HepG2 (cell line): ENCODE measurements around the gene ELF2. TPM values are rescaled to one million over a fixed set of nuclear protein-coding genes. Genes with fewer than 3 reads are reported as not detected.

ENCODE experiments used
- AHR ChIP-seq: IDR thresholded peaks from 2 replicates; pipeline ENCODE4 v1.6.1; 2018; ENCODE audit warnings: missing genetic modification reagents, missing compliant biosample characterization
- AKNA ChIP-seq: sonication (generic); formaldehyde crosslinking; IDR thresholded peaks from 2 replicates; pipeline ENCODE4 v1.4.0; 2020; ENCODE audit warnings: missing genetic modification reagents, borderline replicate concordance
- DPF2 ChIP-seq: sonication (generic); formaldehyde crosslinking; IDR thresholded peaks from 2 replicates; pipeline ENCODE4 v1.4.0; 2020; ENCODE audit warnings: mild to moderate bottlenecking, low read depth, missing genetic modification reagents, borderline replicate concordance
- FOXA1 ChIP-seq, 2 experiments: fragments of 450-650 bp in 1 of 2; sonication (generic) in 1 of 2; formaldehyde crosslinking in 1 of 2; IDR thresholded peaks; 2 replicates each; pipeline versions ENCODE4 v1.4.0 to v1.6.1; 2016 to 2020; ENCODE audit warnings: missing genetic modification reagents in 1 of 2
- HNF1B ChIP-seq: sonication (generic); formaldehyde crosslinking; IDR thresholded peaks from 2 replicates; pipeline ENCODE4 v1.5.1; 2020; ENCODE audit warnings: mild to moderate bottlenecking, moderate library complexity, missing genetic modification reagents
- KDM6A ChIP-seq: IDR thresholded peaks from 2 replicates; pipeline ENCODE4 v1.6.1; 2016; ENCODE audit warnings: low read depth
- KLF16 ChIP-seq, 2 experiments: sonication (generic) in 1 of 2; formaldehyde crosslinking in 1 of 2; IDR thresholded peaks; 2 replicates each; pipeline versions ENCODE4 v1.6.1 to v1.8.0; 2016 to 2023; ENCODE audit warnings: missing genetic modification reagents in 2 of 2, missing compliant biosample characterization in 1 of 2
- NCOA5 ChIP-seq: sonication (generic); formaldehyde crosslinking; IDR thresholded peaks from 2 replicates; pipeline ENCODE4 v1.4.0; 2020; ENCODE audit warnings: missing genetic modification reagents
- PLSCR1 ChIP-seq: sonication (generic); formaldehyde crosslinking; IDR thresholded peaks from 2 replicates; pipeline ENCODE4 v1.5.0; 2020; ENCODE audit warnings: missing genetic modification reagents, mild to moderate bottlenecking, borderline replicate concordance
- RCOR2 ChIP-seq: IDR thresholded peaks from 2 replicates; pipeline ENCODE4 v1.6.1; 2016; ENCODE audit warnings: missing biosample characterization, missing genetic modification reagents
- SALL1 ChIP-seq: sonication (generic); formaldehyde crosslinking; IDR thresholded peaks from 2 replicates; pipeline ENCODE4 v1.8.0; 2022; ENCODE audit warnings: mild to moderate bottlenecking, missing genetic modification reagents
- SYNCRIP ChIP-seq: fragments of 200-400 bp; formaldehyde crosslinking; IDR thresholded peaks from 2 replicates; pipeline ENCODE4 v1.6.1; 2018; ENCODE audit warnings: mild to moderate bottlenecking, low read depth, low read length; ENCODE audit not compliant: insufficient read depth
- TP53 ChIP-seq: sonication (generic); formaldehyde crosslinking; conservative IDR thresholded peaks from 2 replicates; pipeline ENCODE4 v1.4.0; 2020; ENCODE audit warnings: missing genetic modification reagents
- ZBTB20 ChIP-seq: sonication (generic); formaldehyde crosslinking; IDR thresholded peaks from 2 replicates; pipeline ENCODE4 v1.8.1; 2023; ENCODE audit warnings: missing genetic modification reagents, low read depth, mild to moderate bottlenecking, borderline replicate concordance
- ZNF260 ChIP-seq: sonication (generic); formaldehyde crosslinking; IDR thresholded peaks from 2 replicates; pipeline ENCODE4 v1.4.0; 2020; ENCODE audit warnings: missing genetic modification reagents, low read depth, mild to moderate bottlenecking, borderline replicate concordance
- ZNF441 ChIP-seq: sonication (generic); formaldehyde crosslinking; IDR thresholded peaks from 2 replicates; pipeline ENCODE4 v1.7.0; 2021; ENCODE audit warnings: missing genetic modification reagents, borderline replicate concordance
- ZNF460 ChIP-seq: sonication (generic); formaldehyde crosslinking; IDR thresholded peaks from 2 replicates; pipeline ENCODE4 v1.5.1; 2020; ENCODE audit warnings: missing genetic modification reagents, mild to moderate bottlenecking, borderline replicate concordance
- ZNF570 ChIP-seq: sonication (generic); formaldehyde crosslinking; IDR thresholded peaks from 2 replicates; pipeline ENCODE4 v1.4.0; 2020; ENCODE audit warnings: mild to moderate bottlenecking, missing genetic modification reagents, borderline replicate concordance
- ZNF580 ChIP-seq: IDR thresholded peaks from 2 replicates; pipeline ENCODE4 v1.6.1; 2016; ENCODE audit warnings: low read depth, borderline replicate concordance
- ZNF678 ChIP-seq: sonication (generic); formaldehyde crosslinking; IDR thresholded peaks from 2 replicates; pipeline ENCODE4 v1.4.0; 2020; ENCODE audit warnings: mild to moderate bottlenecking, missing genetic modification reagents
- ZSCAN9 ChIP-seq: IDR thresholded peaks from 2 replicates; pipeline ENCODE4 v1.6.1; 2016; ENCODE audit warnings: borderline replicate concordance
- polyA plus RNA-seq, 8 experiments: library from polyadenylated mRNA; depleted of rRNA in 3 of 8; stranded (reverse) in 7 of 8; unstranded in 1 of 8; fragments of >200 nt; fragmentation: Illumina TruSeq in 4 of 8; extraction: Trizol in 4 of 8; gene quantifications; 2 replicates each; pipeline versions ENCODE4 v1.2.1 to v1.2.3, GENCODE V29; 2011 to 2016; ENCODE audit warnings: low read depth in 4 of 8, missing spikeins in 1 of 8, mixed read lengths in 1 of 8; ENCODE audit not compliant: insufficient read depth in 1 of 8
- total RNA-seq, 5 experiments: library from RNA; depleted of rRNA; stranded (reverse); fragments of >200 nt; fragmentation: Illumina TruSeq; extraction: Trizol; gene quantifications; 2 replicates each; pipeline ENCODE4 v1.2.3, GENCODE V29; 2016; ENCODE audit warnings: low read depth in 1 of 5
- TF ChIP-seq, protein P1 (sequence below): sonication (generic); formaldehyde crosslinking; IDR thresholded peaks from 2 replicates; pipeline ENCODE4 v1.8.1; 2023; ENCODE audit warnings: mild to moderate bottlenecking, missing genetic modification reagents, borderline replicate concordance

The ELF2 gene
- total and polyA plus RNA-seq, 2 of the 13 experiments (the other 11 are each of a cell fraction or from before 2014, with no cell fraction given): 28.6 to 35.4 TPM

GRCh38 chr4:139177869-139178619 lies 1.0 kb upstream of the ELF2 start (continued):
- TF ChIP-seq PLSCR1 (CRISPR knock-in tag) (no peak), ZNF260 (CRISPR knock-in tag) (no peak), ZNF678 (CRISPR knock-in tag) (no peak), HNF1B (CRISPR knock-in tag) (no peak), RCOR2 (CRISPR knock-in tag) (no peak), ZBTB20 (CRISPR knock-in tag) (no peak), AKNA (CRISPR knock-in tag) (no peak), ZSCAN9 (CRISPR knock-in tag) (peak; percentile 66; the same call in 1 of the 2 replicates), DPF2 (CRISPR knock-in tag) (no peak), AHR (CRISPR knock-in tag) (no peak), NCOA5 (CRISPR knock-in tag) (no peak), SYNCRIP (no peak), SALL1 (CRISPR knock-in tag) (peak; percentile 68; the same call in 1 of the 2 replicates), FOXA1 (IDR thresholded peaks at IDR 0.05) (no peak), FOXA1 (CRISPR knock-in tag; IDR thresholded peaks at IDR 0.05) (no peak), KDM6A (CRISPR knock-in tag) (no peak), KLF16 (CRISPR knock-in tag; IDR thresholded peaks at IDR 0.05) (no peak), ZNF460 (CRISPR knock-in tag) (no peak), TP53 (CRISPR knock-in tag) (0 out of 2 replicates have a peak, but pooled peaks have one; percentile 17), ZNF570 (CRISPR knock-in tag) (no peak), ZNF580 (CRISPR knock-in tag) (no peak), ZNF441 (CRISPR knock-in tag) (peak; percentile 42; the same call in 1 of the 2 replicates)
- TF ChIP-seq, protein P1, sequence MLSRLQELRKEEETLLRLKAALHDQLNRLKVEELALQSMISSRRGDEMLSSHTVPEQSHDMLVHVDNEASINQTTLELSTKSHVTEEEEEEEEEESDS (CRISPR knock-in tag): no peak
